ENCODE measurements around the gene CYP2E1.
A peak's percentile ranks its signal among the peaks of the same experiment; 100 is the strongest.
"Not testable (repeated sequence)": the region's sequence is repeated elsewhere in the genome, so short reads cannot be mapped to it uniquely, and the experiment has no call there.

CYP2E1 gene

GRCh38 chr10:133526957-133527588 lies at the start of gene CYP2E1:
Gene CYP2E1 (plus strand): TSS chr10:133527363. CDS start chr10:133527396, 33 bp downstream.
- H3K27ac ChIP-seq, result no peak within 1 kb of the TSS
- no peak for DNase-seq (ENCODE audit: low read depth, low spot score)

GRCh38 chr10:133481086-133481643 lies 46.0 kb upstream of the CYP2E1 start:
- no peak overlapping the region for H3K27ac ChIP-seq
- no peak for DNase-seq (ENCODE audit: low read depth, low spot score)

GRCh38 chr10:133481657-133482056 lies 45.5 kb upstream of the CYP2E1 start:
- no peak overlapping the region for H3K27ac ChIP-seq
- DNase-seq (ENCODE audit: low read depth, low spot score), result no peak

- DNase-seq (ENCODE audit: low read depth, low spot score), result no peak
- H3K27ac ChIP-seq, result no peak overlapping the region
Measured at GRCh38 chr10:133484818-133485217, 42.3 kb upstream of the CYP2E1 start.

GRCh38 chr10:133487085-133487484 lies 40.1 kb upstream of the CYP2E1 start:
- DNase-seq (ENCODE audit: low read depth, low spot score), result no peak
- no peak overlapping the region for H3K27ac ChIP-seq

- DNase-seq (ENCODE audit: low read depth, low spot score), result no peak
- H3K27ac ChIP-seq, result no peak overlapping the region
Measured at GRCh38 chr10:133488354-133488753, 38.8 kb upstream of the CYP2E1 start.

GRCh38 chr10:133489816-133490588 lies 37.2 kb upstream of the CYP2E1 start:
- H3K27ac ChIP-seq, result no peak overlapping the region
- DNase-seq (ENCODE audit: low read depth, low spot score), result no peak

GRCh38 chr10:133493562-133493961 lies 33.6 kb upstream of the CYP2E1 start:
- not testable (repeated sequence) for DNase-seq (ENCODE audit: low read depth, low spot score); H3K27ac ChIP-seq

GRCh38 chr10:133497363-133497762 lies 29.8 kb upstream of the CYP2E1 start:
- not testable (repeated sequence) for H3K27ac ChIP-seq; DNase-seq (ENCODE audit: low read depth, low spot score)

- not testable (repeated sequence) for DNase-seq (ENCODE audit: low read depth, low spot score); H3K27ac ChIP-seq
Measured at GRCh38 chr10:133499176-133499575, 28.0 kb upstream of the CYP2E1 start.

- H3K27ac ChIP-seq; DNase-seq (ENCODE audit: low read depth, low spot score): not testable (repeated sequence)
Measured at GRCh38 chr10:133500897-133501296, 26.3 kb upstream of the CYP2E1 start.

- no peak for DNase-seq (ENCODE audit: low read depth, low spot score)
- H3K27ac ChIP-seq, result no peak overlapping the region
Measured at GRCh38 chr10:133509700-133510099, 17.5 kb upstream of the CYP2E1 start.

GRCh38 chr10:133511408-133511807 lies 15.8 kb upstream of the CYP2E1 start:
- DNase-seq (ENCODE audit: low read depth, low spot score), result no peak
- no peak overlapping the region for H3K27ac ChIP-seq

GRCh38 chr10:133511907-133512528 lies 15.1 kb upstream of the CYP2E1 start:
- no peak overlapping the region for H3K27ac ChIP-seq
- no peak for DNase-seq (ENCODE audit: low read depth, low spot score)

- H3K27ac ChIP-seq, result no peak overlapping the region
- DNase-seq (ENCODE audit: low read depth, low spot score), result no peak
Measured at GRCh38 chr10:133515471-133515870, 11.7 kb upstream of the CYP2E1 start.

- DNase-seq (ENCODE audit: low read depth, low spot score), result no peak
- H3K27ac ChIP-seq, result no peak overlapping the region
Measured at GRCh38 chr10:133516057-133516456, 11.1 kb upstream of the CYP2E1 start.

GRCh38 chr10:133518517-133518916 lies 8.6 kb upstream of the CYP2E1 start:
- not testable (repeated sequence) for H3K27ac ChIP-seq; DNase-seq (ENCODE audit: low read depth, low spot score)

GRCh38 chr10:133520193-133520738 lies 6.9 kb upstream of the CYP2E1 start:
- DNase-seq (ENCODE audit: low read depth, low spot score), result no peak
- H3K27ac ChIP-seq, result no peak overlapping the region

GRCh38 chr10:133523631-133524203 lies 3.4 kb upstream of the CYP2E1 start:
- peak overlapping the region; percentile 70 for H3K27ac ChIP-seq
- peak; percentile 70 for DNase-seq (ENCODE audit: low read depth, low spot score)

GRCh38 chr10:133525444-133525843 lies 1.7 kb upstream of the CYP2E1 start:
- no peak for DNase-seq (ENCODE audit: low read depth, low spot score)
- no peak overlapping the region for H3K27ac ChIP-seq
